Measurements from ENCODE around the gene GRID1. TPM values are rescaled to one million over a fixed set of nuclear protein-coding genes. Genes with fewer than 3 reads are reported as not detected.

Gene GRID1
- total RNA-seq, 1 experiment from 2014 or later = 5.6 TPM

GRCh38 chr10:85581371-85581770 lies 785.2 kb downstream of the GRID1 start:
- intact Hi-C loops (cut with micrococcal nuclease) = no loop called here
- RAD21 ChIA-PET (ENCODE audit: low non-redundant PET in 1 of 2, low total read pairs in 2 of 2, uncharacterized antibody in 2 of 2, unreplicated experiment in 2 of 2) = no interaction called here
- ATAC-seq (no peak), DNase-seq (ENCODE audit: low read depth, low spot score) (no peak)
- Histone ChIP-seq H3K4me2 (ENCODE audit: low read length) (no peak overlapping the region), H3K9me2 (ENCODE audit: insufficient read depth) (no peaks in the 10 kb centered on the region), H3K79me2 (ENCODE audit: insufficient read depth, low read length) (no peaks in the 10 kb centered on the region), H3K27me3 (ENCODE audit: insufficient read depth, low read length) (no peaks in the 10 kb centered on the region; the same call in 1 of the 2 replicates), H3K9ac (ENCODE audit: low read length) (no peak overlapping the region), H2AFZ (ENCODE audit: low read depth, low read length, poor library complexity, severe bottlenecking) (no peak overlapping the region), H3K36me3 (ENCODE audit: control insufficient read depth in 1 of 2, insufficient read depth in 2 of 2, low read length in 2 of 2) (no peaks in the 10 kb centered on the region), H3K27ac (ENCODE audit: low read depth, low read length) (no peak overlapping the region), H3K4me1 (ENCODE audit: control insufficient read depth in 1 of 2, insufficient read depth in 2 of 2, low read length in 2 of 2) (no peaks in the 10 kb centered on the region), H3K4me3 (replicated peaks in 1 of 2; ENCODE audit: low read depth in 1 of 2, low read length in 2 of 2) (no peak overlapping the region), H4K20me1 (ENCODE audit: insufficient read depth) (no peaks in the 10 kb centered on the region), H3K9me3 (ENCODE audit: control insufficient read depth in 1 of 2, insufficient read depth in 1 of 2, low read depth in 1 of 2, low read length in 2 of 2) (no peaks in the 10 kb centered on the region)
- CTCF ChIA-PET = no interaction called here
- no TSS peak for BruUV-seq (replicated peaks)
- POLR2A ChIA-PET = no interaction called here
- no peak for TF ChIP-seq EZH2 (IDR thresholded peaks at IDR 0.05)
- TF ChIP-seq CBX3 (IDR thresholded peaks at IDR 0.05; ENCODE audit: low read depth) = no peak
- no peak for TF ChIP-seq EGR1 (IDR thresholded peaks at IDR 0.05; ENCODE audit: low read depth)
- no peak for TF ChIP-seq RAD21 (IDR thresholded peaks at IDR 0.05; ENCODE audit: low read depth)
- no peak for TF ChIP-seq ATF3 (IDR thresholded peaks at IDR 0.05)
- no peak for TF ChIP-seq SIN3A (IDR thresholded peaks at IDR 0.05; ENCODE audit: low read depth)
- TF ChIP-seq YY1 (IDR thresholded peaks at IDR 0.05; ENCODE audit: extremely low read depth, insufficient replicate concordance, low read depth, low read length) = no peak
- TF ChIP-seq, protein P1, sequence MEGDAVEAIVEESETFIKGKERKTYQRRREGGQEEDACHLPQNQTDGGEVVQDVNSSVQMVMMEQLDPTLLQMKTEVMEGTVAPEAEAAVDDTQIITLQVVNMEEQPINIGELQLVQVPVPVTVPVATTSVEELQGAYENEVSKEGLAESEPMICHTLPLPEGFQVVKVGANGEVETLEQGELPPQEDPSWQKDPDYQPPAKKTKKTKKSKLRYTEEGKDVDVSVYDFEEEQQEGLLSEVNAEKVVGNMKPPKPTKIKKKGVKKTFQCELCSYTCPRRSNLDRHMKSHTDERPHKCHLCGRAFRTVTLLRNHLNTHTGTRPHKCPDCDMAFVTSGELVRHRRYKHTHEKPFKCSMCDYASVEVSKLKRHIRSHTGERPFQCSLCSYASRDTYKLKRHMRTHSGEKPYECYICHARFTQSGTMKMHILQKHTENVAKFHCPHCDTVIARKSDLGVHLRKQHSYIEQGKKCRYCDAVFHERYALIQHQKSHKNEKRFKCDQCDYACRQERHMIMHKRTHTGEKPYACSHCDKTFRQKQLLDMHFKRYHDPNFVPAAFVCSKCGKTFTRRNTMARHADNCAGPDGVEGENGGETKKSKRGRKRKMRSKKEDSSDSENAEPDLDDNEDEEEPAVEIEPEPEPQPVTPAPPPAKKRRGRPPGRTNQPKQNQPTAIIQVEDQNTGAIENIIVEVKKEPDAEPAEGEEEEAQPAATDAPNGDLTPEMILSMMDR (IDR thresholded peaks at IDR 0.05 in 2 of 3, conservative IDR thresholded peaks at IDR 0.05 in 1 of 3; ENCODE audit: borderline replicate concordance in 1 of 3, insufficient read depth in 1 of 3, low read depth in 2 of 3, low read length in 2 of 3) = no peak
- TF ChIP-seq, protein P2, sequence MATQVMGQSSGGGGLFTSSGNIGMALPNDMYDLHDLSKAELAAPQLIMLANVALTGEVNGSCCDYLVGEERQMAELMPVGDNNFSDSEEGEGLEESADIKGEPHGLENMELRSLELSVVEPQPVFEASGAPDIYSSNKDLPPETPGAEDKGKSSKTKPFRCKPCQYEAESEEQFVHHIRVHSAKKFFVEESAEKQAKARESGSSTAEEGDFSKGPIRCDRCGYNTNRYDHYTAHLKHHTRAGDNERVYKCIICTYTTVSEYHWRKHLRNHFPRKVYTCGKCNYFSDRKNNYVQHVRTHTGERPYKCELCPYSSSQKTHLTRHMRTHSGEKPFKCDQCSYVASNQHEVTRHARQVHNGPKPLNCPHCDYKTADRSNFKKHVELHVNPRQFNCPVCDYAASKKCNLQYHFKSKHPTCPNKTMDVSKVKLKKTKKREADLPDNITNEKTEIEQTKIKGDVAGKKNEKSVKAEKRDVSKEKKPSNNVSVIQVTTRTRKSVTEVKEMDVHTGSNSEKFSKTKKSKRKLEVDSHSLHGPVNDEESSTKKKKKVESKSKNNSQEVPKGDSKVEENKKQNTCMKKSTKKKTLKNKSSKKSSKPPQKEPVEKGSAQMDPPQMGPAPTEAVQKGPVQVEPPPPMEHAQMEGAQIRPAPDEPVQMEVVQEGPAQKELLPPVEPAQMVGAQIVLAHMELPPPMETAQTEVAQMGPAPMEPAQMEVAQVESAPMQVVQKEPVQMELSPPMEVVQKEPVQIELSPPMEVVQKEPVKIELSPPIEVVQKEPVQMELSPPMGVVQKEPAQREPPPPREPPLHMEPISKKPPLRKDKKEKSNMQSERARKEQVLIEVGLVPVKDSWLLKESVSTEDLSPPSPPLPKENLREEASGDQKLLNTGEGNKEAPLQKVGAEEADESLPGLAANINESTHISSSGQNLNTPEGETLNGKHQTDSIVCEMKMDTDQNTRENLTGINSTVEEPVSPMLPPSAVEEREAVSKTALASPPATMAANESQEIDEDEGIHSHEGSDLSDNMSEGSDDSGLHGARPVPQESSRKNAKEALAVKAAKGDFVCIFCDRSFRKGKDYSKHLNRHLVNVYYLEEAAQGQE (IDR thresholded peaks at IDR 0.05; ENCODE audit: low read depth) = no peak
- no peak for TF ChIP-seq CEBPB (IDR thresholded peaks at IDR 0.05; ENCODE audit: low read depth)
- TF ChIP-seq MAX (IDR thresholded peaks at IDR 0.05) = no peak
- no peak for TF ChIP-seq ZNF274 (IDR thresholded peaks at IDR 0.05; ENCODE audit: low read depth, low read length)
- no peak for TF ChIP-seq EZH2phosphoT487 (IDR thresholded peaks at IDR 0.05; ENCODE audit: borderline replicate concordance)
- no peak for TF ChIP-seq FOSL1 (IDR thresholded peaks at IDR 0.05; ENCODE audit: low read depth)
- TF ChIP-seq ELF1 (IDR thresholded peaks at IDR 0.05; ENCODE audit: borderline replicate concordance, low read depth) = no peak

Measured in HCT116 (cell line).